GM18868 (cell line): Measurements from ENCODE around the gene NUCB1.
A peak's percentile ranks its signal among the peaks of the same experiment; 100 is the strongest.
"Not testable (repeated sequence)": the region's sequence is repeated elsewhere in the genome, so short reads cannot be mapped to it uniquely, and the experiment has no call there.

Source experiments
- ATAC-seq: cut with Tn5 transposase; IDR thresholded peaks from one replicate; pipeline ENCODE4 v1.9.1; 2021; ENCODE audit warnings: mild to moderate bottlenecking, moderate library complexity; ENCODE audit not compliant: unreplicated experiment

Gene NUCB1

GRCh38 chr19:48899781-48900476, at the start of gene NUCB1:
NUCB1 (plus strand) TSS chr19:48900312; CDS start chr19:48900797, 485 bp downstream.
- peak; percentile 79 for ATAC-seq

- no peak for ATAC-seq
Measured at GRCh38 chr19:48852292-48852691, 47.8 kb upstream of the NUCB1 start.

GRCh38 chr19:48853483-48853882, 46.6 kb upstream of the NUCB1 start:
- no peak for ATAC-seq

GRCh38 chr19:48854103-48854502, 46.0 kb upstream of the NUCB1 start:
- ATAC-seq = no peak

- no peak for ATAC-seq
Measured at GRCh38 chr19:48856921-48857320, 43.2 kb upstream of the NUCB1 start.

- no peak for ATAC-seq
Measured at GRCh38 chr19:48858984-48859710, 41.0 kb upstream of the NUCB1 start.

GRCh38 chr19:48859711-48860572, 40.2 kb upstream of the NUCB1 start:
- ATAC-seq = no peak

GRCh38 chr19:48861313-48861712, 38.8 kb upstream of the NUCB1 start:
- no peak for ATAC-seq

- ATAC-seq = no peak
Measured at GRCh38 chr19:48862827-48863226, 37.3 kb upstream of the NUCB1 start.

- no peak for ATAC-seq
Measured at GRCh38 chr19:48866692-48867091, 33.4 kb upstream of the NUCB1 start.

- no peak for ATAC-seq
Measured at GRCh38 chr19:48867123-48867745, 32.9 kb upstream of the NUCB1 start.

- ATAC-seq = no peak
Measured at GRCh38 chr19:48867746-48868113, 32.4 kb upstream of the NUCB1 start.

- ATAC-seq = no peak
Measured at GRCh38 chr19:48868114-48868886, 31.8 kb upstream of the NUCB1 start, which contains the start of gene PLEKHA4. PLEKHA4 (minus strand) TSS chr19:48868617; CDS start chr19:48867620, 997 bp downstream.

GRCh38 chr19:48870048-48870447, 30.1 kb upstream of the NUCB1 start:
- no peak for ATAC-seq

GRCh38 chr19:48871471-48872181, 28.5 kb upstream of the NUCB1 start:
- ATAC-seq = not testable (repeated sequence)

GRCh38 chr19:48872182-48872883, 27.8 kb upstream of the NUCB1 start, which contains the start of gene PPP1R15A:
PPP1R15A (plus strand) TSS chr19:48872421; CDS start chr19:48873234, 813 bp downstream.
- peak; percentile 34 for ATAC-seq

- ATAC-seq = no peak
Measured at GRCh38 chr19:48872884-48873475, 27.1 kb upstream of the NUCB1 start.
